ENCODE results near the gene NKX2-1. TPM values are rescaled to one million over a fixed set of nuclear protein-coding genes. Genes with fewer than 3 reads are reported as not detected.

The NKX2-1 gene
- total and polyA plus RNA-seq, 10 of the 15 experiments (the other 5 are each of a cell fraction or from before 2014, with no cell fraction given), result 0.03 TPM; not detected in 9

DNA sequence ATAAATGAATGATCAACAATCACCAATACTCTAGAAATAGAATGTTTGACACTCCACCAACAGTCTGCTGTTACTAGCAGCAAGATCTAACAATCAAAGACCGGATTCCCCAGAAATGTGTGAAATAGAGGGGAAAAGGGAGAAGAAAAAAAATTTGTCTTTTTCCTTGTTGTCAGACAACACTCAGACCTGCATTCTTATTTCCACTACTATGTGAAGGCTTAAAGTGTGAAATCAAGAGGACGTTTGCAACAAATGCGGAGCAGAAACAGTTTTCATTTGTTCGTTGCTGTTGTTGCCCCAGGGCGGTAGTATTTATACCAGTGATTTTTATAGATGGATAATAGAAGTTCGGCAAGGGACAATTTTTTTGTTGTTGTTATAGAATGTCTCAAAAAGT lies 9.2 kb downstream of the NKX2-1 start:
- intact Hi-C loops (cut with micrococcal nuclease; ENCODE audit: unreplicated experiment) (no loop called here), in situ Hi-C loops (cut with MboI) (no loop called here)
- ChIA-PET RAD21 (ENCODE audit: unreplicated experiment) (no interaction called here), POLR2A (no interaction called here), SMC1A (ENCODE audit: uncharacterized antibody, unreplicated experiment) (no interaction called here), CTCF (no interaction called here)
- Histone ChIP-seq H4K20me1 (ENCODE audit: control insufficient read depth, insufficient read depth) (no peaks in the 10 kb centered on the region), H3K27ac (ENCODE audit: control insufficient read depth, insufficient read depth) (no peak overlapping the region), H2AFZ (ENCODE audit: control insufficient read depth, low read depth, low read length) (no peak overlapping the region), H3K4me1 (ENCODE audit: control insufficient read depth, insufficient read depth, low read length) (no peaks in the 10 kb centered on the region), H3K36me3 (ENCODE audit: control insufficient read depth in 2 of 2, insufficient read depth in 2 of 2, low read length in 1 of 2) (no peaks in the 10 kb centered on the region), H3K4me3 (no peak overlapping the region), H3K9me3 (replicated peaks; ENCODE audit: control insufficient read depth, insufficient read depth, low read length) (no peaks in the 10 kb centered on the region; the same call in 2 of the 3 replicates), H3K79me2 (ENCODE audit: control insufficient read depth, insufficient read depth, low read length) (no peaks in the 10 kb centered on the region), H3K9ac (ENCODE audit: control insufficient read depth, insufficient read depth, low read length) (no peak overlapping the region), H3K4me2 (ENCODE audit: control insufficient read depth, insufficient read depth) (no peak overlapping the region), H3K27me3 (replicated peaks in 1 of 2; ENCODE audit: control insufficient read depth in 2 of 2, insufficient read depth in 2 of 2, low read length in 1 of 2) (peaks cover 15 to 22% of the 10 kb centered on the region in 2 experiments)
- no peak for TF ChIP-seq MXI1 (IDR thresholded peaks at IDR 0.05; ENCODE audit: low read depth, low read length)
- TF ChIP-seq NR2F1 (conservative IDR thresholded peaks at IDR 0.05), result no peak
- TF ChIP-seq RBBP5 (conservative IDR thresholded peaks at IDR 0.05), result no peak
- no peak for TF ChIP-seq FOS (IDR thresholded peaks at IDR 0.05; ENCODE audit: borderline replicate concordance, extremely low read depth, insufficient read length)
- no peak for TF ChIP-seq SUPT20H (IDR thresholded peaks at IDR 0.05; ENCODE audit: borderline replicate concordance, control insufficient read depth, low read depth, low read length)
- TF ChIP-seq MEF2B (IDR thresholded peaks at IDR 0.05; ENCODE audit: partially characterized antibody, poor library complexity, severe bottlenecking), result no peak
- TF ChIP-seq, protein P1, sequence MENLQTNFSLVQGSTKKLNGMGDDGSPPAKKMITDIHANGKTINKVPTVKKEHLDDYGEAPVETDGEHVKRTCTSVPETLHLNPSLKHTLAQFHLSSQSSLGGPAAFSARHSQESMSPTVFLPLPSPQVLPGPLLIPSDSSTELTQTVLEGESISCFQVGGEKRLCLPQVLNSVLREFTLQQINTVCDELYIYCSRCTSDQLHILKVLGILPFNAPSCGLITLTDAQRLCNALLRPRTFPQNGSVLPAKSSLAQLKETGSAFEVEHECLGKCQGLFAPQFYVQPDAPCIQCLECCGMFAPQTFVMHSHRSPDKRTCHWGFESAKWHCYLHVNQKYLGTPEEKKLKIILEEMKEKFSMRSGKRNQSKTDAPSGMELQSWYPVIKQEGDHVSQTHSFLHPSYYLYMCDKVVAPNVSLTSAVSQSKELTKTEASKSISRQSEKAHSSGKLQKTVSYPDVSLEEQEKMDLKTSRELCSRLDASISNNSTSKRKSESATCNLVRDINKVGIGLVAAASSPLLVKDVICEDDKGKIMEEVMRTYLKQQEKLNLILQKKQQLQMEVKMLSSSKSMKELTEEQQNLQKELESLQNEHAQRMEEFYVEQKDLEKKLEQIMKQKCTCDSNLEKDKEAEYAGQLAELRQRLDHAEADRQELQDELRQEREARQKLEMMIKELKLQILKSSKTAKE (IDR thresholded peaks at IDR 0.05; ENCODE audit: low read depth, poor library complexity, severe bottlenecking), result no peak
- TF ChIP-seq, protein P2, sequence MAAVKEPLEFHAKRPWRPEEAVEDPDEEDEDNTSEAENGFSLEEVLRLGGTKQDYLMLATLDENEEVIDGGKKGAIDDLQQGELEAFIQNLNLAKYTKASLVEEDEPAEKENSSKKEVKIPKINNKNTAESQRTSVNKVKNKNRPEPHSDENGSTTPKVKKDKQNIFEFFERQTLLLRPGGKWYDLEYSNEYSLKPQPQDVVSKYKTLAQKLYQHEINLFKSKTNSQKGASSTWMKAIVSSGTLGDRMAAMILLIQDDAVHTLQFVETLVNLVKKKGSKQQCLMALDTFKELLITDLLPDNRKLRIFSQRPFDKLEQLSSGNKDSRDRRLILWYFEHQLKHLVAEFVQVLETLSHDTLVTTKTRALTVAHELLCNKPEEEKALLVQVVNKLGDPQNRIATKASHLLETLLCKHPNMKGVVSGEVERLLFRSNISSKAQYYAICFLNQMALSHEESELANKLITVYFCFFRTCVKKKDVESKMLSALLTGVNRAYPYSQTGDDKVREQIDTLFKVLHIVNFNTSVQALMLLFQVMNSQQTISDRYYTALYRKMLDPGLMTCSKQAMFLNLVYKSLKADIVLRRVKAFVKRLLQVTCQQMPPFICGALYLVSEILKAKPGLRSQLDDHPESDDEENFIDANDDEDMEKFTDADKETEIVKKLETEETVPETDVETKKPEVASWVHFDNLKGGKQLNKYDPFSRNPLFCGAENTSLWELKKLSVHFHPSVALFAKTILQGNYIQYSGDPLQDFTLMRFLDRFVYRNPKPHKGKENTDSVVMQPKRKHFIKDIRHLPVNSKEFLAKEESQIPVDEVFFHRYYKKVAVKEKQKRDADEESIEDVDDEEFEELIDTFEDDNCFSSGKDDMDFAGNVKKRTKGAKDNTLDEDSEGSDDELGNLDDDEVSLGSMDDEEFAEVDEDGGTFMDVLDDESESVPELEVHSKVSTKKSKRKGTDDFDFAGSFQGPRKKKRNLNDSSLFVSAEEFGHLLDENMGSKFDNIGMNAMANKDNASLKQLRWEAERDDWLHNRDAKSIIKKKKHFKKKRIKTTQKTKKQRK (IDR thresholded peaks at IDR 0.05; ENCODE audit: low read depth, low read length), result no peak
- TF ChIP-seq RAD51 (IDR thresholded peaks at IDR 0.05), result no peak
- TF ChIP-seq NFYB (IDR thresholded peaks at IDR 0.05; ENCODE audit: insufficient read depth, low read depth, low read length), result no peak
- no peak for TF ChIP-seq CREM (IDR thresholded peaks at IDR 0.05; ENCODE audit: low read depth)
- TF ChIP-seq SPI1 (IDR thresholded peaks at IDR 0.05; ENCODE audit: borderline replicate concordance, insufficient read depth, low read depth, low read length), result no peak
- TF ChIP-seq KAT2A (conservative IDR thresholded peaks at IDR 0.05; ENCODE audit: control insufficient read depth, low read depth, low read length), result no peak
- TF ChIP-seq, protein P3, sequence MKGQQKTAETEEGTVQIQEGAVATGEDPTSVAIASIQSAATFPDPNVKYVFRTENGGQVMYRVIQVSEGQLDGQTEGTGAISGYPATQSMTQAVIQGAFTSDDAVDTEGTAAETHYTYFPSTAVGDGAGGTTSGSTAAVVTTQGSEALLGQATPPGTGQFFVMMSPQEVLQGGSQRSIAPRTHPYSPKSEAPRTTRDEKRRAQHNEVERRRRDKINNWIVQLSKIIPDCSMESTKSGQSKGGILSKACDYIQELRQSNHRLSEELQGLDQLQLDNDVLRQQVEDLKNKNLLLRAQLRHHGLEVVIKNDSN (IDR thresholded peaks at IDR 0.05; ENCODE audit: borderline replicate concordance, extremely low read length, insufficient read depth, low read depth, low read length), result no peak
- TF ChIP-seq SMAD5 (IDR thresholded peaks at IDR 0.05; ENCODE audit: low read depth), result no peak
- TF ChIP-seq ZNF24 (IDR thresholded peaks at IDR 0.05), result no peak
- WGBS (ENCODE audit: insufficient coverage, insufficient replicate concordance, low lambda C conversion rate, missing lambda C conversion rate), result 28% methylated on average over 6 of the region's 6 CpGs
- BruUV-seq (replicated peaks), result no TSS peak
- DNase-seq (ENCODE audit: low read depth, low spot score) (no peak), ATAC-seq (no peak), FAIRE-seq (no peak)

Measured in GM12878 (cell line).